NCI-H526 treated with DMSO at 0.1 percent for 48 hours (cell line): ENCODE measurements around the gene PACRG.

Source experiments
- DNase-seq: peaks from one replicate; lab custom pipeline; 2025; lab: John Stamatoyannopoulos, UW

PACRG gene

GRCh38 chr6:163288066-163288465 is 560.3 kb downstream of the PACRG start:
- DNase-seq, result no peak

GRCh38 chr6:163288915-163289314 is 561.1 kb downstream of the PACRG start:
- DNase-seq, result no peak

- DNase-seq, result no peak
Measured at GRCh38 chr6:163289447-163289846, 561.7 kb downstream of the PACRG start.

DNA sequence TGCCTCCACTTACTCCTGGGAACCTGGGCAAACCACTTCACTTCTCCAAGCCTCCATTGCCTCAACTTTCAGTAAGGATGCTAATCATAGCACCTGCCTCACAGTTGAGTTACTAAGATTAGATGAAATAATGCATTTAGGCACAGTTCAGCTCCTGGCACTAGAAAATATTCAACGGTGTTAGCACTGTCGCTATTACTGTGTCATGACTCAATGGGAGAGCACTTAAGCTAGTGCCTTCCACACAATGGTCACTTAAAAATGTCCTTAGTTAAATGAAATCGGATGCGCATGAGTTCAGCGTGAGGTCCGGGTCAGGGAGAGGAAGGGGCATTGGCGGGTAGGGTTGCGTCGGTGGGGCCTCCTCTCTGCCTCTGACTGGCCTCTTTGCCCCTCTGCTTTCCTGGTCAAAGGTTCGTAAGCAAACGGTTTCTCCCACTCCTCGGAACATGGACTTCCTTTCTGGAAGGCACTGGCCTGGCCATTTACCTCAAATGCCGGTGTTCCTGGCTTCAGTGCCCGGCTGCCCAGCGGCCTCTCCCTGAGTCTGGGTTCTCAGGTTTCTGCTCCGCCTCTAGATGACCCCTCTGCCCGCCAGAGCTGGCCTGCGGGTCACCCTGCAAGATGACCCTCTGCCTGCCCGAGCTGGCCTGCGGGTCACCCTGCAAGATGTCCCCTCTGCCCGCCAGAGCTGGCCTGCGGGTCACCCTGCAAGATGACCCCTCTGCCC is 562.9 kb downstream of the PACRG start:
- DNase-seq, result no peak

DNA sequence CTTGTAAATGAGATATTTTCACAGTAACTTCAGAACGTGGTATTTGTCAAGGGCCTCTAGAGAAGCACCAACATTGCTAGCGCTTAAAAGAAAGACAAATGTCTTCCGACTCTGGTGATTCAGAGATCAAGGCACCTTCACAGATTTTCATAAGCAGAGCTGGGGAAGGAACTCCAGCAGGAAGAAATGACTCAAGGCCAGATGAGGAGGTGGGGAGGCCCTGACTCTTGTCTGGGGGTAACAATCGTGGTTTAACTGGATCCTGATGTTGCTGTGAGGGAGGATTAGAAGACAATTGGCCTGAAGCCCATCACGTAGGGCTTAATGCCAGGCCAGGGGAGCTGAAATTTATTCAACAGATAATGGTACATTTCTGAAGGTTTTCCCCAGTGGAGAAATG is 563.8 kb downstream of the PACRG start:
- no peak for DNase-seq

- no peak for DNase-seq
Measured at GRCh38 chr6:163293286-163293685, 565.5 kb downstream of the PACRG start.

DNA sequence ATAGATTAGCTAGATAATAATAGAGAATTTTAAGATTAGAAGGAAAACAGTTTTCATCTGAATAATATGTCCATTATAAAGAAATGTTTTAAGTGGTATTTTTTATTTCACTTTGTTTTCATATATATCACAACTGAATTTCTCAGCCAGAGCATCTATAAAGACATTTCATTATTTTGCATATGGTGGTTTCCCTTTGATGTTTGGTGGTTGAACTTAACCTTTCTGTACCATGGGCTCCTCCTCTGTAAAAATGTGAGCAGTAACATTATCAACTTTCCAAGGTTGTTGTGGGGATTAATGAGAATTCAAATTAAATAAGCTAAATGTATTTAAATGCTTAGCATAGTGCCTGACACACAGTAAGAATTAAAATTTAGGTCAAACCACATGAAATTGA is 567.0 kb downstream of the PACRG start:
- DNase-seq, result no peak

- DNase-seq, result no peak
Measured at GRCh38 chr6:163296835-163297519, 569.2 kb downstream of the PACRG start.

DNA sequence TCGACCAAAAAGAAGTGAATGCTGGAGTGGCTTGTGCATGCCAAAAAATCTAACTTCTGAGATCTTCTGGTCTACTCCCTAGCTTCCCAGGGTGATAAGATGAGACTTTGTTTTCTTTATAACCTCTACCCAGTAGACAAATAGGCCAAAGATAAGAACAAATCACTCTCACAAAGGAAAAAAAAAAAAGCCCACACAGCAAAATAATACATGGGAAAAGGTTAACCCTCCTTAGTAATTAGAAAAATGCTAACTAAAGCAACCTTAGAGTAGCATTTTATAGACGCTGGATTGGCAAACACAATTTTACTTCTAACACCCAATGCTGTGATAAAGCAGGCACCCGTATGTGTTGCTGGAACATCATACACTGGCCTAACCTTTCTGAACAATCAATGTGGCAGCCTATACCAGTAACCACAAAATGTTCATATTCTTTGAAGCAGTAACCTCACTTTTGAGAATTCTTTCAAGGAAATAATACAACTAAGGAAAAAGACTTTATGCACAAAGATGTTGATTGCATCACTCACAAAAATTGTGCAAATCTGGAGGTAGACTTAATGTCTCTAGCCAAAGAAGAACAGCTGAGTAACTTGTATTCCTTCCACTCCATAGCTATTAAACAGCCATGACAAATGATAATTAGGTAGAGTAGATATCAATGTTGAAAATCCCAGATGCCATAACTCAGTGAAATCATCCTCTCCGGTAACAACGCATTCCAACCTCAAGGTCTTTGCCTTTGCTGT is 570.5 kb downstream of the PACRG start:
- DNase-seq, result no peak

DNA sequence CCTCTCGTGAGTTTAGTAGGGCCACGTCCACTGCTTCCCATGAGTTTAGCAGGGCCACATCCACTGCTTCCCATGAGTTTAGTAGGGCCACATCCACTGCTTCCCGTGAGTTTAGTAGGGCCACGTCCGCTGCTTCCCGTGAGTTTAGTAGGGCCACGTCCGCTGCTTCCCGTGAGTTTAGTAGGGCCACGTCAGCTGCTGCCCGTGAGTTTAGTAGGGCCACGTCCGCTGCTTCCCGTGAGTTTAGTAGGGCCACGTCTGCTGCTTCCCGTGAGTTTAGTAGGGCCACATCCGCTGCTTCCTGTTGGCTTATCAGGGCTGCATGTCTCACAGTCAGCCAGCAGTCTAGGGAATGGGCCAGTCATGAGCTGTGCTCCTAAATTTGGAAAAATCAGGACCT is 573.1 kb downstream of the PACRG start:
- DNase-seq, result no peak

DNA sequence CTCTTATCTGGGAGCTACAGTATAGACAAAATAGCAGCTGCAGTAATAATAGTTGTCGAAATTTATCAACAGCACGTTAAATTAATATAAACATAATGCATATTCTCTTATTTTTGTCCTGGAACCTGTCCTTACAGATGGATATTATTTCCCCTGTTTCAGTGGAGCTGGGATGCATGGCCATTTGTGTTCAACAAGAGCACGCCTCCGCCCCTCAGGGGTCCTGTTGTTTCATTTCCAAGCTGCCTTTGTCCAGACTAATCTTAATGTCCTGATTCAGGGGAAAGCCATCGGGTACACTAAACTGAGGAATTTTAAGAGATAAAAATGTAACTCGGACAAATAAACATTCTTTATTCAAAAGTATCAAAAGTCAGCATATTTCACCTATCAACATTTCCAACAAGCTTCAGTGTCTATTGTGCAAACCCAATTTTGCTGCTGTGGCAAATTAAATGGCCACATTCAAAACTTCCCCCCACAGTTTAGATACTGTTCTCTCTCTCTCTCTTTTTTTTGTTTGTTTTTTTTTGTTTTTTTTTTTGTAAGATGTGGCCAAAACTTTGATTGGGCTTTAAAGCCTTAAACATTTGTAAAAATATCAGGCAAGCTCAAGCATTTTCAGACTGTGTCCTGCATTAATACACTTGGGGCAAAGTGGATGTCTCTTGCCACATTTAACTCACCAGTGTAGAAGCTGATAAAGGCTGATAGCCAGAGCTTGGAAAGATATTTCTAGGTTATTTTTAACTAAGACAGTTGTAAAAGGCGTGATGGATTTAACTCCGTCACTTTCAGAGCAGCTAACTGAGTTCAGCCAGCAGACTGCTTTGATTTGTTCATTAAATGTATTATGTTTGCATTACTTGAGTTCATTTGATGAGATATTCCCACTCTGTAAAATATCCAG is 574.2 kb downstream of the PACRG start:
- DNase-seq, result no peak

GRCh38 chr6:163302747-163303146 is 575.0 kb downstream of the PACRG start:
- DNase-seq, result no peak

- no peak for DNase-seq
Measured at GRCh38 chr6:163306000-163306399, 578.2 kb downstream of the PACRG start.

- no peak for DNase-seq
Measured at GRCh38 chr6:163308629-163309440, 581.1 kb downstream of the PACRG start.

DNA sequence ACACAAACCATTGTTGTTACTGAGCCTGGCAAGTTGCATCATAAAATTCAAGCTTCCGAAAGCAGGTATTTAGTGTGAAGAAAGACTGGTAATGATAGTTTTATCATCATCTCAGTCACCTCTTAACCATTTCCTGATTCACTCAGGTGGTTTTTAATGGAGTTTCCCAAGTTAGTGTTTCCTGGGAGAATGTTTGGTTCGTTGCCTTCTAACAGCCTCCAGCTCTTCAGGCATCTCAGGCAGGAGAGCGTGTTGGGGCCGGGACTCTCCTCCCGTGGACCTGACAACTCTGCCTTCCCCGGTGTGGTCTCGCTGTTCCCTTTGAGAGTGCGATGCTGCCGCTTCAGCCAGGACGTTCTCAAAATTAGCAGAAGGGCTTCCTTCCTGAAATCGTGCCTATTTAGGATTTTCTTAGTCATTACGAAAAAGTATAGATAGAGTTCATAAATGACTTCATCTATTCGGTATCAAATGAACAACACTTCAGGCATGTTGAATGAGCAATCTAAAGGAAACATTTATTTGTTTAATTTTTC is 581.8 kb downstream of the PACRG start:
- DNase-seq, result no peak

GRCh38 chr6:163310096-163310972 is 582.6 kb downstream of the PACRG start:
- no peak for DNase-seq

GRCh38 chr6:163310973-163311383 is 583.2 kb downstream of the PACRG start:
- DNase-seq, result no peak

GRCh38 chr6:163311830-163312229 is 584.1 kb downstream of the PACRG start:
- DNase-seq, result no peak

GRCh38 chr6:163313566-163313965 is 585.8 kb downstream of the PACRG start:
- no peak for DNase-seq

DNA sequence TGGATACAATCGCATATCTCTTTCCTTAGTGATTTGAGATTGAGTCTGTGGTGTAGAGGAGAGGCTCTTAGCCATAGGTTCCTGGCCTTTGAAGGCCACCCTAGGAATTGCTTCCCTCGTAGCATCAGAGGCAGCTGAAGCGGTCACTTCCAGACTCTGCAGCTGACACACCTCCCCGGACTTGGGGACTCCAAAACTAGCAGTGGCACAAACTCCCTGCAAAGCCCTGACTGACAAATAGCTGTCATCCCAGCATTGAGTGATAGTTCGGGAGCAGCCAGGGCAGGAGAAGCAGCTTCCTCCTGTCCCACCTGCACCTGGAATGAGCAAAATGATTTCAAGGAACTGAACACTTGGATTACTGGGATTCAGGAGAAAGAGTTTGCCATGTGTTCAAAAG is 586.2 kb downstream of the PACRG start:
- DNase-seq, result no peak
